K562 (cell line): ENCODE measurements around the gene PMEPA1. TPM values are rescaled to one million over a fixed set of nuclear protein-coding genes. Genes with fewer than 3 reads are reported as not detected.

Experiments used
- ZNF561 ChIP-seq: fragments of 450-650 bp; formaldehyde crosslinking; conservative IDR thresholded peaks from 2 replicates; pipeline ENCODE4 v1.4.0; 2020; ENCODE audit warnings: mild to moderate bottlenecking, moderate library complexity
- ZNF699 ChIP-seq: fragments of 250-450 bp; sonication (Bioruptor Pico); IDR thresholded peaks from 2 replicates; pipeline ENCODE4 v1.8.0; 2021; ENCODE audit warnings: mild to moderate bottlenecking, moderate library complexity; ENCODE audit not compliant: insufficient replicate concordance
- polyA plus RNA-seq, 8 experiments: library from polyadenylated mRNA; depleted of rRNA in 4 of 8; stranded (reverse) in 5 of 8; unstranded in 3 of 8; fragments of >200 nt; fragmentation: Nextera tagmentation in 2 of 8; fragmentation: Illumina TruSeq in 1 of 8; extraction: Ambion mirVana in 2 of 8; extraction: Trizol in 1 of 8; gene quantifications; 2 replicates each; pipeline versions ENCODE4 v1.2.1 to v1.2.3, GENCODE V29; 2011 to 2014; ENCODE audit warnings: inconsistent platforms in 1 of 8, missing spikeins in 1 of 8
- total RNA-seq, 7 experiments: library from RNA; depleted of rRNA in 6 of 7; stranded (reverse); fragments of >200 nt in 6 of 7; fragmentation: Illumina TruSeq in 2 of 7; extraction: Trizol in 2 of 7; gene quantifications; 2 replicates each; pipeline versions ENCODE4 v1.2.1 to v1.2.3, GENCODE V29; 2011 to 2021; ENCODE audit warnings: low replicate concordance in 1 of 7
- TF ChIP-seq, protein P1 (sequence below): fragments of 150-350 bp; conservative IDR thresholded peaks from 2 replicates; pipeline ENCODE4 v1.6.1; 2014; ENCODE audit warnings: low read length
- TF ChIP-seq, protein P2 (sequence below): fragments of 250-450 bp; sonication (Bioruptor Pico); IDR thresholded peaks from 2 replicates; pipeline ENCODE4 v1.4.0; 2020

PMEPA1 gene
- total and polyA plus RNA-seq, 9 of the 15 experiments (the other 6 are each of a cell fraction or from before 2014, with no cell fraction given), result 0.16 TPM; not detected in 8

DNA sequence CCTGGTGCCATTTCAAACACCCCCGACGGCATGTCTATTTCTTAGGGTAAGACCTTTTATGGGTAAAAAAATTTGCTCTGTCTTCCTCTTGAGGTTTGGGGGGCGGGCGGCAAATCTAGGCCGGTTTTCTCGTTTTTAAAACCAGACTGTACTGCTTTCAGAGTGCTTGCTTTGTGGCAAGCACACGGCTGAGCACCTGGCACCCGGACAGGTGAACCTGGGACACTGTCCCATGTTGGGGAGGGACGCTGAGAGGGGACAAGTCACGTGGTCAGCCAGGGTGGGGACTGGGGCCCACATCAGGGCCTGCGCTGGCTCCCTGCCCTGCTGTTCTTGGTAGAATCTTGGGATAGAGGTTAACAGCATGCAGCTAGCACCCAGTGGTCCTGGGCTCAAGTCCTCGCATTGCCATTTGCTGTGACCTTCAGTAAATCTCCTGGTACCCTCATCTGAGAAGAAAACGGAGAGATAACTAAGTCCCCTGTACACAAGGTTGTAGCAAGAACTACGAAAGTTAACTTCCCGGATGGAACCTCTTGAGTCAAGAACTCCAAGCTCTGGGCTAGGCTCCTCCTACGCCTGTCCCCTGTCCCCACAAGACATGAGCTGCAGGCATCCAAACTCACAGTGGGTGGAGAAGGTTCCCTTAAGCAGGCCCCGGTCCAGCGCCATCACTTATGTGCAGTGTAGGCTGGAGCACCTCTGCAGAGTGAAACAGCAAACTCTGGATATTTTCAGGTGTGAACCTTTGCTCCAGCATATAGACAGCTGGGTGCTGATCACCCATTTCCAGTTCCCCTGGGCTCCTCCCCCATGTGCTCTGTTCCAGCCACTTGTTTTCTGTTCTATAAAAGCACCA lies 41.7 kb downstream of the PMEPA1 start (continued):
- TF ChIP-seq, protein P1, sequence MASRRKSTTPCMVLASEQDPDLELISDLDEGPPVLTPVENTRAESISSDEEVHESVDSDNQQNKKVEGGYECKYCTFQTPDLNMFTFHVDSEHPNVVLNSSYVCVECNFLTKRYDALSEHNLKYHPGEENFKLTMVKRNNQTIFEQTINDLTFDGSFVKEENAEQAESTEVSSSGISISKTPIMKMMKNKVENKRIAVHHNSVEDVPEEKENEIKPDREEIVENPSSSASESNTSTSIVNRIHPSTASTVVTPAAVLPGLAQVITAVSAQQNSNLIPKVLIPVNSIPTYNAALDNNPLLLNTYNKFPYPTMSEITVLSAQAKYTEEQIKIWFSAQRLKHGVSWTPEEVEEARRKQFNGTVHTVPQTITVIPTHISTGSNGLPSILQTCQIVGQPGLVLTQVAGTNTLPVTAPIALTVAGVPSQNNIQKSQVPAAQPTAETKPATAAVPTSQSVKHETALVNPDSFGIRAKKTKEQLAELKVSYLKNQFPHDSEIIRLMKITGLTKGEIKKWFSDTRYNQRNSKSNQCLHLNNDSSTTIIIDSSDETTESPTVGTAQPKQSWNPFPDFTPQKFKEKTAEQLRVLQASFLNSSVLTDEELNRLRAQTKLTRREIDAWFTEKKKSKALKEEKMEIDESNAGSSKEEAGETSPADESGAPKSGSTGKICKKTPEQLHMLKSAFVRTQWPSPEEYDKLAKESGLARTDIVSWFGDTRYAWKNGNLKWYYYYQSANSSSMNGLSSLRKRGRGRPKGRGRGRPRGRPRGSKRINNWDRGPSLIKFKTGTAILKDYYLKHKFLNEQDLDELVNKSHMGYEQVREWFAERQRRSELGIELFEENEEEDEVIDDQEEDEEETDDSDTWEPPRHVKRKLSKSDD, result no peak
- TF ChIP-seq ZNF699 (CRISPR knock-in tag) (no peak), ZNF561 (CRISPR knock-in tag) (no peak)
- TF ChIP-seq, protein P2, sequence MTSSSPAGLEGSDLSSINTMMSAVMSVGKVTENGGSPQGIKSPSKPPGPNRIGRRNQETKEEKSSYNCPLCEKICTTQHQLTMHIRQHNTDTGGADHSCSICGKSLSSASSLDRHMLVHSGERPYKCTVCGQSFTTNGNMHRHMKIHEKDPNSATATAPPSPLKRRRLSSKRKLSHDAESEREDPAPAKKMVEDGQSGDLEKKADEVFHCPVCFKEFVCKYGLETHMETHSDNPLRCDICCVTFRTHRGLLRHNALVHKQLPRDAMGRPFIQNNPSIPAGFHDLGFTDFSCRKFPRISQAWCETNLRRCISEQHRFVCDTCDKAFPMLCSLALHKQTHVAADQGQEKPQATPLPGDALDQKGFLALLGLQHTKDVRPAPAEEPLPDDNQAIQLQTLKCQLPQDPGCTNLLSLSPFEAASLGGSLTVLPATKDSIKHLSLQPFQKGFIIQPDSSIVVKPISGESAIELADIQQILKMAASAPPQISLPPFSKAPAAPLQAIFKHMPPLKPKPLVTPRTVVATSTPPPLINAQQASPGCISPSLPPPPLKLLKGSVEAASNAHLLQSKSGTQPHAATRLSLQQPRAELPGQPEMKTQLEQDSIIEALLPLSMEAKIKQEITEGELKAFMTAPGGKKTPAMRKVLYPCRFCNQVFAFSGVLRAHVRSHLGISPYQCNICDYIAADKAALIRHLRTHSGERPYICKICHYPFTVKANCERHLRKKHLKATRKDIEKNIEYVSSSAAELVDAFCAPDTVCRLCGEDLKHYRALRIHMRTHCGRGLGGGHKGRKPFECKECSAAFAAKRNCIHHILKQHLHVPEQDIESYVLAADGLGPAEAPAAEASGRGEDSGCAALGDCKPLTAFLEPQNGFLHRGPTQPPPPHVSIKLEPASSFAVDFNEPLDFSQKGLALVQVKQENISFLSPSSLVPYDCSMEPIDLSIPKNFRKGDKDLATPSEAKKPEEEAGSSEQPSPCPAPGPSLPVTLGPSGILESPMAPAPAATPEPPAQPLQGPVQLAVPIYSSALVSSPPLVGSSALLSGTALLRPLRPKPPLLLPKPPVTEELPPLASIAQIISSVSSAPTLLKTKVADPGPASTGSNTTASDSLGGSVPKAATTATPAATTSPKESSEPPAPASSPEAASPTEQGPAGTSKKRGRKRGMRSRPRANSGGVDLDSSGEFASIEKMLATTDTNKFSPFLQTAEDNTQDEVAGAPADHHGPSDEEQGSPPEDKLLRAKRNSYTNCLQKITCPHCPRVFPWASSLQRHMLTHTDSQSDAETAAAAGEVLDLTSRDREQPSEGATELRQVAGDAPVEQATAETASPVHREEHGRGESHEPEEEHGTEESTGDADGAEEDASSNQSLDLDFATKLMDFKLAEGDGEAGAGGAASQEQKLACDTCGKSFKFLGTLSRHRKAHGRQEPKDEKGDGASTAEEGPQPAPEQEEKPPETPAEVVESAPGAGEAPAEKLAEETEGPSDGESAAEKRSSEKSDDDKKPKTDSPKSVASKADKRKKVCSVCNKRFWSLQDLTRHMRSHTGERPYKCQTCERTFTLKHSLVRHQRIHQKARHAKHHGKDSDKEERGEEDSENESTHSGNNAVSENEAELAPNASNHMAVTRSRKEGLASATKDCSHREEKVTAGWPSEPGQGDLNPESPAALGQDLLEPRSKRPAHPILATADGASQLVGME, result no peak
- TF ChIP-seq, all 486 proteins: peak for 0
